HuH-7.5 (cell line): ENCODE measurements around the gene MIAT.

ENCODE experiments used
- DNase-seq: peaks from one replicate; pipeline ENCODE4 v3.0.0; 2011; ENCODE audit warnings: low spot score

The MIAT gene

DNA sequence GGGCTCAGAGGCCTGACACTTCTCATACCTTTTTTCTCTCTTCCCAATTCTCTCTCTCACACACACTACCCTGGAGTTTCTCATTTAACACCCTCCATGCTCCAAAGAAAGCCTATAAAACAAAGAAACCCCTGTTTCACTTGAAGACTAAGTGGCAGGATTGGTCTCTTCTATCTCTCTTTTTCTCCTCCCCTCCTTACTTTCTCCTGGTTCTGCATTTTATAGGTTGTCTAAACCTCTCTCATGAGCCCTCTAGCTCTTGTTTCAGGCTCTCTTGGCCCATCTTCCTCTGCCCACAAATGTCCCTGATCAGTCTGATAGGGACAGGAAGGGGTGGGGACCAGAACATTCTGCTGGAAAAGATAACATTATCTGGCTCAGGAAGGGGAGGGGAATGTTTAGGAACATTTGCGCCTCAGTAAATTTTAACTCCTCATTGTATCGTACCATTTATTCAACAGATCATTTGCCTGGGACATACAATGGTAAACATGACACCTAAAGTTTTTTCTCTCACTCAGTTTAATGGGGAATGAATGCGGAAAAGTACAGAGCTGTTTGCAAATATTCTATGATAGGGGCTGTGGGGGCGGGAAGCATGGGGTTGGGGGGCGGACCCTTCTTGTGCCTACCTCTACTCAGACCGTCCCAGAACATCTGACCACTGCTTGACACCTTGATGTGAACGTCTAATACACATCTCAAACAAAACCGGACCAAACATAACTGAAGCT is 24.8 kb upstream of the MIAT start:
- DNase-seq, result no peak

DNA sequence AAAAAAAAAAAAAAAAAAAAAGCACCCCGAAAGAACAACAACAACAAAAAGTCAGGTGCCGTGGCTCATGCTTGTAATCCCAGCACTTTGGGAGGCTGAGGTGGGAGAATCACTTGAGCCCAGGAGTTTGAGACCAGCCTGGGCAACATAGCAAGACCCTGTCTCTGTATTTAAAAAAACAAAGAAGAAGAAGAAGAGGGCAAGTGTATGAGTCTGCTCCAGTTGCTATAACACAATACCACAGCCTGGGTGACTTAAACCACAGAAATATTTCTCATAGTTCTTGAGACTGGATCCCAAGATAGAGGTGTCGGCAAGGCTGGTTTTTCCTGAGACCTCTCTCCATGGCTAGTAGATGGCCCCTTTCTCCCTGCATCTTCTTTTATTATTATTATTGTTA is 23.2 kb upstream of the MIAT start:
- DNase-seq, result no peak

DNA sequence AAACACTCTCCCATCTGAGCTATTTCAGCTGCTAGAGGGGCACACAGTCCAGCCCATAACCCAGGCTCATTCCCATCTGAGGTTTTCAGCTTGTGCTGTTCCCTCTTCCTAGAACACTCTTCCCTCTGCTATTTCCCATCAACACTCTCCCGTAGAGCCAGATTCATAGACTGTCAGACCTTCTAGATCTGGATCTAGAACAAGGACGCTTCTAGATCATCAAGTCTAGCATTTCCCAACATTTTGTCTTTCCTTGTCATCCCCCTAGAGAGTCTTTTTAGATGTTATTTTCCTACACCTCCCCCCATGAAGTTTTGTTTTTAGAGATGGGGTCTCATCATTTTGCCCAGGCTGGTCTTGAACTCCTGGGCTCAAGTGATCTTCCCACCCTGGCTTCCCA is 22.3 kb upstream of the MIAT start:
- no peak for DNase-seq

DNA sequence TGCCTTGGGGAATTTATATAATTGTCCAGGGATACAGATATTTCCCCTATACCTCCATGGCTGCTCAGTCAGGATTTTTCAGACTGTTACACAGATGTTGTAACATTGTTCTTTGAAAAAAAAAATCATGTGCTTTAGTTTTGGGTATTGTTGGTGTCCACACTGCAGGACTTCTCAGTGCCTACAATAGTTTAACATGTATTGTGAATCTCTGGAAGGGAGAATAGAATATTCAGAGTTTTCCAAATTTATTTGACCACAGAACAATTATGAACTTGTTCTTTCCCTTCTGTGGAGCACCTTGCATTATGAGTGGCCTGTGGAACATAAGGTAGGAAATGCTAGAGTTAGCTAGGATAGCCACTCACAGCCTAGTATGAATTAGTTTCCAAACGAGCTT is 21.1 kb upstream of the MIAT start:
- DNase-seq, result no peak

DNA sequence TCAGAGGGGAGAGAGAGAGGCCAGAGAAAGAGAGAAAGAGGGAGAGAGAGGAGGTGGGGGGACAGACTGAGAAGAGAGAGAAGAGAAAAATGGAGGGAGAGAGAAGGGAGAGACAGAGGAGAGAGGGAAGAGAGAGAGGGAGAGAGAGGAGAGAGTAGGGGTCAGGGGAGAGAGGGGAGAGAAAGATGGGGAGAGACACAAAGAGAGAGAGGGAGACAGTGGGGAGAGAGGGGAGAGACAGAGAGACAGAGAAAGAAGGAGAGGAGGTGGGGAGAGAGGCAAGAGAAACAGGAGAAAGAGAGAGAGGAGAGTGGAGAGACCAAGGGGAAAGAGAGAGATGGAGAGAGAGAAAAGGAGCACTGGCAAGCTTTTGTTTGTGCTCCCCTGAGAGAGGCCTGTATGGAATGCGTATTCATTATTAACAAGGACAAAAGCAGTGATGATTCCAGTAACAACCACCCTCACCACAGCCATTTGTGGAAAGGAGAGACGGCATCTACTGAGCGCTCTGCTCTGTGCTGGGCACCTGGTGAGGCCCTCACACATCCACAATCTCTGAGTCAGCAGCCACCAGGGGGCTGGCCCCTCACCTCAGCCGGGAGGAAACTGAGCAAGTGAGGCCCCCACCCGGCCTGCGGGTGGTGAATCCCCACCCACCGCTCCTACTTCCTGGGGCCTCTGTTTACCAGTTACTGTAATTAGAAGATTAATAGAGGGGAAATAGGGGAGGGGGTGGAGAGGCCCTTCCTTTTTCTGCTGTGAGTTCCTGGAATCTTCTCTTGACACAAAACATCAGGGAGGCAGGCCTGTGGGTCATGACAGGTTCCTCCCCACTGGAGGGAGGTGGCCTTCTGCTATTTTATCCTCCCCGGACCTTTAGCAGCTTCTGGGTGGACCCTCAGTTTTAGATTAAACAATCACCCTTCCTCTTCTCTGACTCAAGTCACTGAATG is 14.6 kb upstream of the MIAT start:
- DNase-seq, result no peak

DNA sequence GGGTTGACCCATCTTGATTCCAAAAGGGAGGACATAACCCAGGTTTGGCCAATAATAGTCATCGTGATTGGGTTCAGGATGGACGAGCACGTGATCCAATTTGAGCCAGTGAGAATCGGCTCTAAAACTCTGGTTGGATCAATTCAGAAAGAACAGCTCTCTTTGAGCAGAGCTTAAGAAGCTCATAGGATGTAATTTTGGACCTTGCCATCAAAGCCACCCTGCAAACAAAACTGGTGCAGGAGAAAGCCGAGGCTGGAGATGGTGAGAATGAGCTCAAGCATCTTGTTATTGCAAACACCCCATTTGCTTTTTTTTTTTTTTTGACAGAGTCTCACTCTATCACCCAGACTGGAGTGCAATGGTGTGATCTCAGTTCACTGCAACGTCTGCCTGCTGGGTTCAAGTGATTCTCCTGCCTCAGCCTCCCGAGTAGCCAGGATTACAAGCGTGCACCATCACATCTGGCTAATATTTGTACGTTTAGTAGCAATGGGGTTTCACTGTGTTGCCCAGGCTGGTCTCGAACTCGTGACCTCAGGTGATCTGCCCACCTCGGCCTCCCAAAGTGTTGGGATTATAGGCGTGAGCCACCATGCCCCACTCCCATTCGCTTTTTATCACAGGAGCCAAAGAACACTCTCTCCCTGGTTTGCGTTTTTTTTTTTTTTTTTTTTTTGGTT is 13.8 kb upstream of the MIAT start:
- DNase-seq, result no peak

DNA sequence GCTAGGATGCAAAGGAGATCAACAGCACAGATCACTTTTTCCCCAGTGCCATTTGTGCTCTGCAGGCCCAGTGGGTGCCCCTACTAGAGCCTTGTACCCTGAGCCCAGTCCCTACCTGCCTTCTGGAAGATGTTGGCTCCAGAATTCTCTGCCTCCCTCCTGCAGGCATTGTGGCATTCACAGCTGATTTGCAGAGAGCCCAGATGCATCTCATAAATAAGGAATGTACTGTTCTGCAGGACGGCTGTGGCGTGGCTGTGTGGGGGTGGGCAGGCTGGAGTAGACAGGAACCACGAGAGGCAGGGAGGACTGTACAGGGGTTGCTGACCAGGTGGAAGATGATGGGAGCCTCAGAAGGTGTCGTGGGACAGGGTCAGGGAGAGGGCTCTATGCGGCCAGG is 11.2 kb upstream of the MIAT start:
- DNase-seq, result no peak

DNA sequence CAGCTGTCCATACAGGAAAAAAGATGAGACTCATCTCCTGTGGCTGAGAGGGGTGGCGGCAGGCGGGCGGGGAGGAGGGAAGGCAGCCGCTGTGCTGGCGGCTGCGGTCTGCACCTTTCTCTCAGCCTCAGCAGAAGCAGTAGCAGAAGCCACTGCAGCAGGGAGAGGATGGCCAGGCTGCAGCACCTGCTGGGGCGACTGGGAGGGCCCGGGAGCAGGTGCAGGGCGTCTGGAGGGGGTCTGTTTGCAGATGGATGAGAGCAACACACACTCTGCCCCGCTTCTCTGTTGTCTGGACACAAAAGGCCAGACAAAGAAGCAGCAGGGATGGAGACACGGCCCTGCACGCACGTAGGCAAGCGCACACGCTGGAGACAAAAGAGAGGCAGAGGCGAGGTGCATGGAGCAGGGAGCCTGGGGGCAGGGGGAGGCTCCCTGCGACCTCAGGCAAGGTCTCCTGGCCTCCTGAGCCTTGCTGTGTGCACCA is 9.3 kb upstream of the MIAT start:
- DNase-seq, result no peak

DNA sequence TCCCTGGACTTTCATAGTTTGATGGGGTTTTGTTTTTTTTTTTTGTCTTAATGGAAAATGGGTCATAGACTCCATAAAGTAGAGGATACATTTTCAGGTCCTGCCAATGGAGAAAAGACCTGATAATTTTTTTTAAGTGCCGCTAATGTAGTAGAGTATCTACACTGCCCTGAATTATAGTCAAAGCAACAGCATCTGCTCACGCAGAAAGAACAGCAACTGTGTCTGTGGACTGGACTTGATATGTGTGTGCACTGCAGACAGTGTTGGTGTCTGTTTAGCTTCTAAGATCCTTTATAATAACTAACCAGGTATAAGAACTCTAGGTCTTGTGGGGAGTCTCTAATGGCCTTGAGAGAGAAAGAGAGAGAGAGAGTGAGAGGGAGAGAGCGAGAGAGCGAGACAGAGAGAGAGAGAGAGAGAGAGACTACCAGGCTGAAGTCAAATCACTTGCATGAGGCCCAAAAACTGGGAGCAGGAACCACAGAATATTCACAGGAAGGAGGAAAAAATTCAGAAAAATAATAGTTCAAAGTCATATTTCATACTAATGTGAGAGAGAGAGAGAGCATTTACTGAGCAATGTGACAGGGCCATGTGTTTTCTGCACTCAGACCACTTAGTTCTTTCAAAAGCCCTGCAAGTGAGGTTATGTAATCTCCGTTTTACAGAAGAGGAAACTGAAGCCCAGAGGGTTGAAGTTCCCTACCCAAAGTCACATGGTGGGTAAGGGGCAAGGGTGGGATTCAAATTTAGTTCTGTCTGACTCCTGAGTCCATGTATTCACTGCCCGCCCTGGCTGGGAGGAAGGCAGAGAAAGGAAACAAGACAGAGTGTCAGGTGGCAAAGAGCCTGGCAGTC is 8.6 kb upstream of the MIAT start:
- no peak for DNase-seq

DNA sequence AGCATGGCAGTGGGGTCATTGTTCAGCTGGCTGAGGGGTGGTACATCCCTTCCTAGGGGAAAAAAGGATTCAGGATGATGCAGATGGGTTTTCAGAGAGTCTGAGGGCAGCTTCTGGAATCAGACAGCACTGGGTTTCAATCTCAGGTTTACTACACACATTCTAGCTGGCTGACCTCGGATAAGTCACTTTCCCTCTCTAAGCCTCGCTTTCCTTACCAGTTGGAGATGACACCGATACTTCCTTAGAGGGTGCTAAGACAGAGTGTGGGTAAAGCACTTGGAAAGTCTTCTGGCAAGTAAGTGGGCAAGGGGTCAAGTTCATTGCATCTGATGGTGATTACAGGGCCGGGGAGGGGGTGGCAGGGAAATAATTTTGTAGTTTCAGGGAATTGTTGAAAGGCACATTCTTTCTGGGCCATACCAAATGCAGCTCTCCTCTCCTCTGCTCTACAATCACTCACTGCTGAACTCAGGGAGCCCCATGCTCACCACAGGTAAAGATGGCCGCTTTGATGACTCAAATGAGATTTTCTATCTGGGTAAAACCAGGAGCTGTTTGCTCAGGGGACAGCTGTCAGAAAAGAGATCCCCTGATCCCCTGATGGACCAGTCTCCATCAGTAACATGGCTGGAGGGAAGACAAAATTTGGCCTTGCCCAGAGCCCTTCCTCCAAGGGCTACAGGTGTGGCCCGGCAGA is 6.5 kb upstream of the MIAT start:
- no peak for DNase-seq

DNA sequence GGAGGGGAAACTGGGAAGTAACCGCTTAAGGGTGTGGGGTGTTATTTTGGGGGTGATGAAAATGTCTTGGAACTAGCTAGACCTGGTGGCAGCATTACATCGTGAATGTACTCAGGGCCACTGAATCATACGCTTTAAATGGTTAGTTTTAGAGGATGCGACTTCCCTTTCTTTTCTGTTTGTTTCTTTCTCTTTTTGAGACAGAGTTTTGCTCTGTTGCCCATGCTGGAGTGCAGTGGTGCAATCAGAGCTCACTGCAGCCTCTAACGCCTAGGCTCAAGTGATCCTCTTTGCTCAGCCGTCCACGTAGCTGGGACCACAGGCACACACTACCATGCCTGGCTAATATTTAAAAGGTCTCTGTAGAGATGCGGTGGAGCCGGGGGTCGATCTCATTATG is 5.6 kb upstream of the MIAT start:
- DNase-seq, result no peak

DNA sequence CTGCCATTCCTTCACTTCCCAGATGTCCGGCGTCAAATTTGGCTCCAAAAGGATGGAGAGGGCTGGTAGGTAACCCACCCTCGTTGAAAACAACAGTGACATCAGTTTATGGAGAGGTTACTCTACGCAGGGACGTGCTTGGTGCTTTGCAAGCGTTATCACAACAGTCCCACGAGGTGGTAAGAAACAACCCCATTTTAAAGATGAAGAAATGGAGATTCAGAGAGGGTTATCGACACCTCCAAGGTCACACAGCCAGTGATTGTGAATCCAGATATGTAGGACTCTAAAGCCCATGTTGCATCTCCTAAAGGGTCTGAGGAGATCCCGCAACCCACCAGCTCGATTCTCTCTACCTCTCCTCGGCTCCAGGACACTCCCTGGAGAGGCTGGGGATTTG is 773 bp downstream of the MIAT start:
- DNase-seq, result no peak

DNA sequence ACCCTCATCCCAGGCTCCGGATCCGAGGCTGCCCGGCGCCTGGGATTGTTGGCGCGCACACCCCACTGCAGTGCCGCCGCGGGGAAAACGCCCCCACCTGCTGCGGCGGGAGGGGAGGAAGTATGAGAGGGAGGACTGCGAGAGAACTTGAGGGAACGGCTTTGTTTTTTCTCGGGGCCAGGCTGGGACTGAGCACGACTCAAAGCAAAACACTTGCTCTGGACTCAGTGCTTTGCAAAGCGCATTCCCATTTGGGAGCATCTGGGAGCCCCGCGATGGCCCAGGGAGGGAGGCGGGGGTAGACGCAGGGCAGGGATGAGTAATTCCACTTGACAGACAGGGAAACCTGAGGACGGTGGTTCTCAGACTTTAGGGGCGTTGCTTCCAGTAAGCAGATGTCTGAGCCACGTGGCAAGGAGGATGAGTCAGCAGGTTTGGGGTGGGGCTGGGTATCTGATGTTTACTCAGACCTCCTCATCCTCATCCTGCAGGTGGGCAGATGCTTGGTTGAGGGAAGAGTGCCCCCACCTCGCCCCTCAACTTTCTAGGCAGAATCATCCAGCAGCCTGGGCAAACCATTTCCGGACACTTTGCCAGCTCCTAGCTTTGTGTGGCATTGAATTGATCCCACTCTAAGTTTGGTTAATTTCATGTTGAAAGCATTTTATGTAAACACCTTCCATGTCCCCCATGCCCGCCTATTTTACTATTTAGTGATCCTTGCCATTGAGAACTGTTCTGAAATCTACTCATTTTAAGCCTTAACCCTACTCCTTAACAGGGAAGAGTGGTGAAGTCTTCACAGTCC is 1.5 kb downstream of the MIAT start:
- no peak for DNase-seq

DNA sequence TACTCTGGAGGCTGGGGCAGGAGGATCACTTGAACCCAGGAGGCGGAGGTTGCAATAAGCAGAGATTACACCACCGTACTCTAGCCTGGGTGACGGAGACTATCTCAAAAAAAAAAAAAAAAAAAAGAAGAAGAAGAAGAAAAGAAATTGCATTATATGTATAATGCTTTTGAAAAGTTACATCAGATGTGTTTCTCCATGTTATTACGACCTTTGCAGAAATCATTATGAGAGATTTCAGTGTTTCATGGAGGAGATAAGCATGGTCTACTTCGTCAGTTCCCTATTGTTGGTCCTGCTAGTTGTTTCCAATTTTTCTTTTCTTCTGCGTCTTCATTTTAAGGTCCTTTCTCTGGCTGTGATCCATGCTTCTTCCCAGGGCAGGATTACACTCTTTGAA is 3.0 kb downstream of the MIAT start:
- DNase-seq, result no peak

DNA sequence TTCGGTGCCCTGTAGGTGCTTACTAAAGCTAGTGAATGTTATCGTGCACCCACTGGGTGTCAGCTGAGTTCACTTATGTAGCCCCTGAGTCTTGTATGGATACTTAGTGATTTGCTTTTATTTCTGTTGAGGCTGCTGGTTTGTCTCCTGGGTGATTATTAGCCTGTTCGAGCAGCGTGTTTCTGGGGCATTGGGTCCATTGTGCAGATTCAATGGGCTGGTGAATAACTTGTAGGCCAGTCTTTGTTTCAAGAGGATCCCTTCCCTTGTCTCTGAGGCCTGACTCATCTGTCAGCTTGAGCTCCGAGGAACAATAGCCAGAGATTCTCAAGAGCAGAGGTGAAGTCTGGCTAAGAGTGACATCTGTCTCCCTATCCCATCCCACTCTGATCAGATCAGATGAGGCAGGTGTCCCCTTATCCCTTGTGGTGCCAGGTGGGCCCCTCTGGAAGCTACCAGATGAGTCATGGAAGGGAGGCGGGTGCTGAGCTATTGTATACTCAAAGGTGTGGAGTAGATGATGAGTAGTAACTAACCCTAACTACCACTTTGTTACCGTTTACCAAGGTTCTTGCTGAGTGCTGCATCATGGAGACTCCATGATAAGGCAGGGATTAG is 3.7 kb downstream of the MIAT start:
- no peak for DNase-seq

DNA sequence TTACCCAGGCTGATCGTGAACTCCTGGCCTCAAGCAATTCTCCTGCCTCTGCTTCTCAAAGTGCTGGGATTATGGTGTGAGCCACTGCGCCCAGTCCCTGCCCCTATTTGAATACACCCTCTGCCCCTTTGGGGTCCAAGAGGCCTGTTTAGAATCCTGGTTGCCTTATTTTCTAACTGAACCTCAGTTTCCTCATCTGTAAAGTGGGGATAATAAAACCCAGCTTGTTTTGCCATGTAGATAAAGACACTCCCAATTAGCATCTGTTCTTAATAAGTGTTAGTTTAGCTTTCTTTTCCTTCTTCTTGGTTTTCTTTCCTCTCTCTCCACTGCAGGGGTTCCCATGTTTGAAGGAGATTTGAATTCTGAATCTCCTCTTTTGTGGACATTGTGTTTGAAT is 4.8 kb downstream of the MIAT start:
- DNase-seq, result no peak

DNA sequence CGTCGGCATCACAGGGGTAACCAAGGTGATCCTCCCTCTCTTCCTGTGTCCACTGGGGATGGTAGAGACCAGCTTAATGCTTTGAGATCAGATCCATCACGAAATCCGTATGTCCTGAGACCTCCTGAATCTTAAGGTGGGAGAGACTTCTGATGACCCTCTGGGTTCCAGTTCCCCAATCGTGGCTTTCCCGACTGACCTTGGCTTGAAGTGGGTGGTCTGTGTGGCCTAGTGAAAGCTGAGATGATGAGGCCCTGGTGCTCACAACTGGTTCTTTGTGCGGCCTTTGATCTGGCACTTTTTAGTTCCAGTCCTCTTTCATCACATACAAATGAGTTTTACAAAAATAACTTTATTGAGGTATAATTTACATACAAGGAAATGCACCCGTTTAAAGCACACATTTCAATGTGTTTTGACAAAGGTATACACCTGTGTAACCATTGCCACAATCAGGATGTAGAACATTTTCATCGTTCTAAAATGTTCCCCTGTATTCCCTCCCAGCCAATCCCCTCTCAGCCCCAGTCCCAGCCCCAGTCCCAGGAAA is 6.1 kb downstream of the MIAT start:
- no peak for DNase-seq

DNA sequence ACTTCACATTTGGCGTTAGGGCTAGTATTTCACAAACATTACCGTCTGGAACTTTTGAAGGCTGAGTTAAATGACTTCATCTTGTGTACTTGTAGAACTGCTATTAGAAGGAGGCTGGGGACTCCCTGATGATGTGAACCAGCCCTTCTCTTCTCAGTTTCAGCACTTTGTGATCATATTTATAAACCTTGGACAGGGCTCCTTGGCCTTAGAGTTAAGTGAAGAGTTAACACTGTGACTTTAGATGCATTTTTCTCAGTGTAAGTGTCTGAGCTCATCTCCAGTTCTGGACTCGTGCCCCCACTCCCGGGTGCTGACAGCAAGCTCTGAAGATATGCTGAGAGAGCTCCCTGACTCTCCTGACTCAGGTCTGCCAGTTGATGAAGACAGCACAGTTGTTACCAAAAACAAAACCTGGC is 8.4 kb downstream of the MIAT start:
- no peak for DNase-seq

DNA sequence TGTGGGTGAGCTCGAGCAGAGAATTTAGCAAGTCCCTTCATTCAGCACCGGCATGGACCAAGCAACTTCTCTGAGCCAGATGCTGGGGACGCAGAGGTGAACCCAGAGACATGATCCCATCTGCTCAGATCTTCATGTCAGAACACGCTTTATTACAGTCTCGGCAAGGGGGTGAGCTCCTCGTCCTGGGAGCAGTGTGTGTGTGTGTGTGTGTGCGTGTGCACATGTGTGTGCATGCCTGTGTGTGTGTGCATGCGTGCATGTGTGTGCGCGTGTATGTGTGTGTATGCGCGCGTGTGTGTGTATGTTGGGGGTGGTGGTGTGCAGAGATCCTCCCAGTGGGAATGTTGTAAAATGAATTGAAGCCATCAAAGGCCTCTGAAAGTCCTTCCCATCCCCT is 9.8 kb downstream of the MIAT start:
- no peak for DNase-seq
